Type B pancreatic cell (in vitro differentiated cells): ENCODE measurements around the gene ZPR1. TPM values are rescaled to one million over a fixed set of nuclear protein-coding genes. Genes with fewer than 3 reads are reported as not detected.

Experiments
- DNase-seq: peaks from one replicate; pipeline ENCODE4 v3.0.0; 2021; ENCODE audit warnings: mixed read lengths; ENCODE audit not compliant: unreplicated experiment; ENCODE audit errors: extremely low spot score
- H3K27ac Mint-ChIP-seq: 2 replicates; pipeline ENCODE4 v1.8.0; 2021; ENCODE audit warnings: mild to moderate bottlenecking, mixed read lengths
- H3K27me3 Mint-ChIP-seq: 2 replicates; pipeline ENCODE4 v1.8.0; 2021; ENCODE audit warnings: mixed read lengths
- H3K36me3 Mint-ChIP-seq: 2 replicates; pipeline ENCODE4 v1.8.0; 2021; ENCODE audit warnings: mixed read lengths
- H3K4me1 Mint-ChIP-seq: one replicate; pipeline ENCODE4 v1.8.0; 2021; ENCODE audit warnings: mixed read lengths; ENCODE audit not compliant: unreplicated experiment
- H3K4me3 Mint-ChIP-seq: 2 replicates; pipeline ENCODE4 v1.8.0; 2021; ENCODE audit warnings: mild to moderate bottlenecking, mixed read lengths
- H3K9me3 Mint-ChIP-seq: 2 replicates; pipeline ENCODE4 v1.8.0; 2021; ENCODE audit warnings: mixed read lengths
- CTCF ChIP-seq: fragments of 200-600 bp; sonication (generic); conservative IDR thresholded peaks from 2 replicates; pipeline ENCODE4 v1.5.0; 2021; ENCODE audit warnings: antibody characterized with exemption, mild to moderate bottlenecking
- total RNA-seq: library from RNA; stranded (reverse); gene quantifications from 2 replicates; pipeline ENCODE4 v1.2.1, GENCODE V29; 2021; ENCODE audit warnings: low replicate concordance

The ZPR1 gene
- total RNA-seq, 1 donor from 2014 or later = 41.2 TPM

- Mint-ChIP-seq H3K27me3 (no peaks in the 10 kb centered on the region), H3K9me3 (no peaks in the 10 kb centered on the region), H3K36me3 (no peaks in the 10 kb centered on the region), H3K4me1 (peaks cover 20% of the 10 kb centered on the region), H3K27ac (no peak overlapping the region), H3K4me3 (no peak overlapping the region)
- no peak for TF ChIP-seq CTCF
- DNase-seq = no peak
Observed at GRCh38 chr11:116740741-116741140, 47.1 kb downstream of the ZPR1 start.

GRCh38 chr11:116738975-116739374, 48.8 kb downstream of the ZPR1 start:
- H3K4me1 Mint-ChIP-seq = peaks cover 21% of the 10 kb centered on the region

GRCh38 chr11:116736763-116737162, 51.1 kb downstream of the ZPR1 start:
- Mint-ChIP-seq H3K4me3 (no peak overlapping the region), H3K27me3 (peaks cover 3% of the 10 kb centered on the region), H3K9me3 (no peaks in the 10 kb centered on the region), H3K27ac (no peak overlapping the region), H3K36me3 (no peaks in the 10 kb centered on the region), H3K4me1 (peaks cover 26% of the 10 kb centered on the region)
- no peak for DNase-seq
- TF ChIP-seq CTCF = no peak

More at GRCh38 chr11:116738975-116739374, 48.8 kb downstream of the ZPR1 start:
- no peak for TF ChIP-seq CTCF
- no peak for DNase-seq
- Mint-ChIP-seq H3K4me3 (no peak overlapping the region), H3K27ac (no peak overlapping the region), H3K36me3 (no peaks in the 10 kb centered on the region), H3K9me3 (no peaks in the 10 kb centered on the region), H3K27me3 (no peaks in the 10 kb centered on the region)

GRCh38 chr11:116733969-116734508, 53.8 kb downstream of the ZPR1 start:
- peaks cover 12% of the 10 kb centered on the region for H3K27me3 Mint-ChIP-seq
- peaks cover 28% of the 10 kb centered on the region for H3K4me1 Mint-ChIP-seq
- no peak for TF ChIP-seq CTCF
- no peaks in the 10 kb centered on the region for H3K9me3 Mint-ChIP-seq
- H3K36me3 Mint-ChIP-seq = no peaks in the 10 kb centered on the region
- no peak overlapping the region for H3K4me3 Mint-ChIP-seq
- DNase-seq = no peak
- H3K27ac Mint-ChIP-seq = no peak overlapping the region

- Mint-ChIP-seq H3K27me3 (peaks cover 19% of the 10 kb centered on the region), H3K36me3 (no peaks in the 10 kb centered on the region), H3K9me3 (no peaks in the 10 kb centered on the region), H3K27ac (no peak overlapping the region), H3K4me1 (peaks cover 31% of the 10 kb centered on the region), H3K4me3 (no peak overlapping the region)
- no peak for DNase-seq
- no peak for TF ChIP-seq CTCF
Observed at GRCh38 chr11:116733043-116733755, 54.6 kb downstream of the ZPR1 start.
